ENCODE measurements around the gene SHOX. TPM values are rescaled to one million over a fixed set of nuclear protein-coding genes. Genes with fewer than 3 reads are reported as not detected.
"Not testable (repeated sequence)": the region's sequence is repeated elsewhere in the genome, so short reads cannot be mapped to it uniquely, and the experiment has no call there.

Gene SHOX
- total RNA-seq, 1 donor from 2014 or later = 0.16 TPM

DNA sequence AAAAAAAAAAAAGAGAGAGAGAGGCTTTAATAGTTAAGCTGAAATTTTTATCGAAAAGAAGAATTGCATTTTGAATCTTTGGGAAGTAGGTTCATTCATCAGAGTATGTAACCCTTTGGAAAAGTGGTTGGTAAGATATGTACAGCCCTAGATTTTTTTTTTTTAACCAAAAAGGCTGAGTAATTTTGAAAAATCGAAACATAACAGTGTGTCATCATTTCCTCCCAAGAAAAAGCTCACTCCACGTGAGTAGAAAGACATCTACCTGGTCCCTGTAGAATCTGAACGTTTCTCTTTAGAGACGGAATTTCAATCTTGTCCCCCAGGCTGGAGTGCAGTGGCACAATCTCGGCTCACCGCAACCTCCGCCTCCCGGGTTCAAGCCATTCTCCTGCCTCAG lies 16.2 kb downstream of the SHOX start:
- Mint-ChIP-seq H3K36me3 (ENCODE audit: low read depth) (no peaks in the 10 kb centered on the region), H3K27ac (ENCODE audit: unreplicated experiment) (no peak overlapping the region), H3K27me3 (ENCODE audit: low read depth) (peaks cover 69% of the 10 kb centered on the region), H3K4me1 (peaks cover 4% of the 10 kb centered on the region), H3K9me3 (no peaks in the 10 kb centered on the region), H3K4me3 (no peak overlapping the region)
- TF ChIP-seq, protein P1, sequence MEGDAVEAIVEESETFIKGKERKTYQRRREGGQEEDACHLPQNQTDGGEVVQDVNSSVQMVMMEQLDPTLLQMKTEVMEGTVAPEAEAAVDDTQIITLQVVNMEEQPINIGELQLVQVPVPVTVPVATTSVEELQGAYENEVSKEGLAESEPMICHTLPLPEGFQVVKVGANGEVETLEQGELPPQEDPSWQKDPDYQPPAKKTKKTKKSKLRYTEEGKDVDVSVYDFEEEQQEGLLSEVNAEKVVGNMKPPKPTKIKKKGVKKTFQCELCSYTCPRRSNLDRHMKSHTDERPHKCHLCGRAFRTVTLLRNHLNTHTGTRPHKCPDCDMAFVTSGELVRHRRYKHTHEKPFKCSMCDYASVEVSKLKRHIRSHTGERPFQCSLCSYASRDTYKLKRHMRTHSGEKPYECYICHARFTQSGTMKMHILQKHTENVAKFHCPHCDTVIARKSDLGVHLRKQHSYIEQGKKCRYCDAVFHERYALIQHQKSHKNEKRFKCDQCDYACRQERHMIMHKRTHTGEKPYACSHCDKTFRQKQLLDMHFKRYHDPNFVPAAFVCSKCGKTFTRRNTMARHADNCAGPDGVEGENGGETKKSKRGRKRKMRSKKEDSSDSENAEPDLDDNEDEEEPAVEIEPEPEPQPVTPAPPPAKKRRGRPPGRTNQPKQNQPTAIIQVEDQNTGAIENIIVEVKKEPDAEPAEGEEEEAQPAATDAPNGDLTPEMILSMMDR (conservative IDR thresholded peaks at IDR 0.05) = no peak
- DNase-seq (ENCODE audit: low read depth, low spot score) = no peak

DNA sequence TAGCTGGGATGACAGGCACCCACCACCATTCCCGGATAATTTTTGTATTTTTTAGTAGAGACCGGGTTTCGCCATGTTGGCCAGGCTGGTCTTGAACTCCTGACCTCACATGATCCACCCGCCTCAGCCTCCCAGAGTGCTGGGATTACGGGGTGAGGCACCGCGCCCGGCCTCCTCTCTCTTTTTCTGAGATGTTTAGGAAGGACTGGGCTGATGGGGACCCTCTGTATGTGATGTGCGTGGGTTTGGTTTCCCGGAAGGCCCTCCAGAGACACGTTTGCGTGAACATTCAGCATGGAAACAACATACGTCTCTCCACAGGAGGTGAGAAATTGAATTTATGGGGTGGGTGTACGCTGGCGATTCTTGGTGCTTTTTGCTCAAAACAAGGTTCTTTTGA lies 18.6 kb downstream of the SHOX start:
- H3K9me3 Mint-ChIP-seq = no peaks in the 10 kb centered on the region
- TF ChIP-seq, protein P1 (conservative IDR thresholded peaks at IDR 0.05) = no peak
- no peak overlapping the region for H3K4me3 Mint-ChIP-seq
- no peak for DNase-seq (ENCODE audit: low read depth, low spot score)
- H3K27me3 Mint-ChIP-seq (ENCODE audit: low read depth) = peaks cover 59% of the 10 kb centered on the region
- H3K27ac Mint-ChIP-seq (ENCODE audit: unreplicated experiment) = no peak overlapping the region
- H3K36me3 Mint-ChIP-seq (ENCODE audit: low read depth) = no peaks in the 10 kb centered on the region
- H3K4me1 Mint-ChIP-seq = peaks cover 10% of the 10 kb centered on the region

DNA sequence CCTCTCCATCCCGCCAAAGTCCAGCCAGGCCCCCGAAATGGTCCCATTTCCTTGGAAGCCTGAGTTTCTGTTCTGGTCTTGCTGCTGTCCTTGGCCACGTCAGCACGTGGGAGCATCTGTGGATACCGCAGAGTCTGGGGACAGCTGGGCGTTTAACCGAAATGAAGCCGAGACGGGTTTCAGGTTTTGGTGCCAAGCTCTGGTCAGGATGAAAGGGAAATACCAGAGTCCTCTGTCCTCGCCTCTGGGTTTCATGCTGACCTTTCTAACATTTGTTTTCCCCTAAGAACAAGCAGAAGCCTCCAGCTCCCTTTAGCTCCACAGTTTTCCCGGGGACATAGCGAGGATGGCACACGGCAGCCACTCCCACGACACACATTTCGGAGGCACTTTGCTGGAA lies 19.7 kb downstream of the SHOX start:
- peaks cover 51% of the 10 kb centered on the region for H3K27me3 Mint-ChIP-seq (ENCODE audit: low read depth)
- DNase-seq (ENCODE audit: low read depth, low spot score) = no peak
- H3K4me3 Mint-ChIP-seq = no peak overlapping the region
- peaks cover 6% of the 10 kb centered on the region for H3K4me1 Mint-ChIP-seq
- TF ChIP-seq, protein P1 (conservative IDR thresholded peaks at IDR 0.05) = no peak
- H3K9me3 Mint-ChIP-seq = no peaks in the 10 kb centered on the region
- H3K27ac Mint-ChIP-seq (ENCODE audit: unreplicated experiment) = no peak overlapping the region
- no peaks in the 10 kb centered on the region for H3K36me3 Mint-ChIP-seq (ENCODE audit: low read depth)

DNA sequence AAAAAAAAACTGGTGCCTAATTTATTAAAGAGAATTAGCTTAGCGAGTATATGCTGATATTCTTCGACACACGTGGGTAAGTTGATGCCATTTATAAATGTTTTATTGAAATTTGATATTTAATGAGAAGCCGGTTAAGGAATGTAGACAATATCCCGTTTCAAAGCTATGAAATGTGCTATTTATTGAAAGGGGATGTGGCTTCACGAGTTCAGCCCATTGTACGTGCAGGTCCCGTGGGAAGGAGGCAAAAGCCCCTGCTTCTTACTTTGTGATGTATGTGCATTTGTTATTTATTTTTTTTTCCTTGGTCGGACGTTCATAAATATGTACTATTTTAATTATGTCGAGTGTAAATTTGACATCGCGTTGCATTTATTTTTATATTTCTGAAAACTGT lies 20.2 kb downstream of the SHOX start:
- Mint-ChIP-seq H3K9me3 (no peaks in the 10 kb centered on the region), H3K36me3 (ENCODE audit: low read depth) (no peaks in the 10 kb centered on the region), H3K27ac (ENCODE audit: unreplicated experiment) (no peak overlapping the region), H3K4me3 (no peak overlapping the region), H3K27me3 (ENCODE audit: low read depth) (peaks cover 50% of the 10 kb centered on the region), H3K4me1 (peaks cover 6% of the 10 kb centered on the region)
- no peak for DNase-seq (ENCODE audit: low read depth, low spot score)
- TF ChIP-seq, protein P1 (conservative IDR thresholded peaks at IDR 0.05) = no peak

DNA sequence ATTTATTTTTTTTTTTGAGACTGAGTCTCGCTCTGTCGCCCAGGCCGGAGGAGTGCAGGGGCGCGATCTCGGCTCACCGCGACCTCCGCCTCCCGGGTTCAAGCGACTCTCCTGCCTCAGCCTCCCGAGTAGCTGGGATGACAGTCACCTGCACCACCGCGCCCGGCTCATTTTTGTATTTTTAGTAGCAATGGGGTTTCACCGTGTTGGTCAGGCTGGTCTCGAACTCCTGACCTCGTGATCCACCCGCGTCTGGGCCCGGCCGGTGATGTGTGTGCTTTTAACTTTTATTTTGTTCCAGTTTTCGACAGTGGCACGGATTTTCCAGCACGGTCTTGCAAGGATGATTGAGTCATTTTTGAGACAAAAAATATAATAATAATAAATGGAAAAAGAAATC lies 21.3 kb downstream of the SHOX start:
- H3K4me1 Mint-ChIP-seq; DNase-seq (ENCODE audit: low read depth, low spot score); H3K9me3 Mint-ChIP-seq; H3K4me3 Mint-ChIP-seq; H3K27ac Mint-ChIP-seq (ENCODE audit: unreplicated experiment); H3K36me3 Mint-ChIP-seq (ENCODE audit: low read depth): not testable (repeated sequence)
- peaks cover 39% of the 10 kb centered on the region for H3K27me3 Mint-ChIP-seq (ENCODE audit: low read depth)

DNA sequence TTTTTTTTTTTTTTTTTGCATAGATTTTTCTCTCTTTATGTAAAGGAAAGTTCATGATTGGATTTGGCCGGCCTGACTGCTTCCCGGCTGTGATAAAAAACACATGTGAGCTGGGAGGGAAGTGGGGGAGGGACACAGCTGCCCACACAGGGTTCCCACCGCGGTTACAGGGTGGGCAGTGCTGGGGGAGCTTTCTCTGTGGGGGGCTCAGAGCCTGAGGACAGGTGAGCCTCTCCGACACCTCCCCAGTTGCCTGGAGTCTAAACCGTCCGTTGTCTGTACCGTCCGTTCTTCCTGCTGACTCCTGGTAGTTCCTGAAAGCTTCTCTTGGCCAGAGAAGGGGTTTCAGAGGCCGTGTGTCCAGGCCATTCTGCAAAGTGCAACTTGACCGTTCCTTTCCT lies 21.8 kb downstream of the SHOX start:
- H3K9me3 Mint-ChIP-seq = no peaks in the 10 kb centered on the region
- no peak for DNase-seq (ENCODE audit: low read depth, low spot score)
- no peaks in the 10 kb centered on the region for H3K36me3 Mint-ChIP-seq (ENCODE audit: low read depth)
- peaks cover 8% of the 10 kb centered on the region for H3K4me1 Mint-ChIP-seq
- H3K4me3 Mint-ChIP-seq = no peak overlapping the region
- TF ChIP-seq, protein P1 (conservative IDR thresholded peaks at IDR 0.05) = no peak
- no peak overlapping the region for H3K27ac Mint-ChIP-seq (ENCODE audit: unreplicated experiment)
- H3K27me3 Mint-ChIP-seq (ENCODE audit: low read depth) = peaks cover 42% of the 10 kb centered on the region
